Activated CD4-positive, CD25-positive, alpha-beta regulatory T cell treated with anti-CD3 and anti-CD28 coated beads, Interleukin-2, amount 50 U/mL, for 24 hours (primary cell): ENCODE results near the gene NEK7.
"Not testable (repeated sequence)": the region's sequence is repeated elsewhere in the genome, so short reads cannot be mapped to it uniquely, and the experiment has no call there.

ENCODE experiments used
- ATAC-seq, 2 donors: fragments of 150-1000 bp; cut with Tn5 transposase; one replicate each; pipeline ENCODE4 v1.10.0; 2021; ENCODE audit warnings: mild to moderate bottlenecking in 1 of 2, moderate library complexity in 1 of 2

The NEK7 gene

GRCh38 chr1:198212126-198212525 is 55.3 kb downstream of the NEK7 start:
- no peak for ATAC-seq

GRCh38 chr1:198212675-198213074 is 55.9 kb downstream of the NEK7 start:
- peak; percentile 44 to 49 for ATAC-seq

- no peak for ATAC-seq
These were observed 58.1 kb downstream of the NEK7 start for GRCh38 chr1:198214924-198215323.

GRCh38 chr1:198220428-198220827 is 63.6 kb downstream of the NEK7 start:
- ATAC-seq, result no peak

GRCh38 chr1:198227010-198227409 is 70.2 kb downstream of the NEK7 start:
- ATAC-seq, result not testable (repeated sequence)

- not testable (repeated sequence) for ATAC-seq
These were observed 70.7 kb downstream of the NEK7 start for GRCh38 chr1:198227454-198227853.

- ATAC-seq, result no peak
These were observed 72.1 kb downstream of the NEK7 start for GRCh38 chr1:198228925-198229324.

GRCh38 chr1:198231779-198232178 is 75.0 kb downstream of the NEK7 start:
- ATAC-seq, result no peak

GRCh38 chr1:198232378-198232777 is 75.6 kb downstream of the NEK7 start:
- no peak for ATAC-seq

GRCh38 chr1:198232940-198233675 is 76.3 kb downstream of the NEK7 start:
- ATAC-seq, result no peak

GRCh38 chr1:198234520-198235251 is 77.9 kb downstream of the NEK7 start:
- ATAC-seq, result no peak

GRCh38 chr1:198238121-198238520 is 81.3 kb downstream of the NEK7 start:
- ATAC-seq, result no peak

GRCh38 chr1:198241553-198241952 is 84.8 kb downstream of the NEK7 start:
- peak; percentile 64 to 85 for ATAC-seq

GRCh38 chr1:198244772-198245171 is 88.0 kb downstream of the NEK7 start:
- no peak for ATAC-seq

- no peak for ATAC-seq
These were observed 88.6 kb downstream of the NEK7 start for GRCh38 chr1:198245379-198245778.

- no peak for ATAC-seq
These were observed 89.5 kb downstream of the NEK7 start for GRCh38 chr1:198246337-198246736.

- peak; percentile 58 to 72 for ATAC-seq
These were observed 96.5 kb downstream of the NEK7 start for GRCh38 chr1:198253259-198253658.

GRCh38 chr1:198253668-198254067 is 96.9 kb downstream of the NEK7 start:
- peak; percentile 89 to 90 for ATAC-seq

- no peak for ATAC-seq
These were observed 97.7 kb downstream of the NEK7 start for GRCh38 chr1:198254521-198254920.

- no peak for ATAC-seq
These were observed 98.2 kb downstream of the NEK7 start for GRCh38 chr1:198254948-198255347.

- ATAC-seq, result no peak
These were observed 99.0 kb downstream of the NEK7 start for GRCh38 chr1:198255784-198256183.

- peak; percentile 74 to 78 for ATAC-seq
These were observed 101.7 kb downstream of the NEK7 start for GRCh38 chr1:198258491-198258890.

- ATAC-seq, result no peak
These were observed 102.7 kb downstream of the NEK7 start for GRCh38 chr1:198259333-198260074.

GRCh38 chr1:198261886-198262285 is 105.1 kb downstream of the NEK7 start:
- ATAC-seq, result no peak
